Breast epithelium (tissue), 3 donors: ENCODE measurements around the gene ASB12.

Experiments used
- POLR2A ChIP-seq: fragments of 450-650 bp; IDR thresholded peaks from one replicate; pipeline ENCODE4 v1.6.1; 2016; ENCODE audit warnings: antibody characterized with exemption, mild to moderate bottlenecking, moderate library complexity
- POLR2AphosphoS5 ChIP-seq, 3 donors: sonication (generic); formaldehyde crosslinking; IDR thresholded peaks; one replicate each; pipeline ENCODE4 v1.6.1; 2017; ENCODE audit warnings: antibody characterized with exemption in 3 of 3
- TF ChIP-seq, protein P1 (sequence below), 3 donors: fragments of 450-650 bp; IDR thresholded peaks; one replicate each; pipeline ENCODE4 v1.5.1; 2016 to 2017; ENCODE audit warnings: antibody characterized with exemption in 3 of 3, mild to moderate bottlenecking in 3 of 3, moderate library complexity in 3 of 3

DNA sequence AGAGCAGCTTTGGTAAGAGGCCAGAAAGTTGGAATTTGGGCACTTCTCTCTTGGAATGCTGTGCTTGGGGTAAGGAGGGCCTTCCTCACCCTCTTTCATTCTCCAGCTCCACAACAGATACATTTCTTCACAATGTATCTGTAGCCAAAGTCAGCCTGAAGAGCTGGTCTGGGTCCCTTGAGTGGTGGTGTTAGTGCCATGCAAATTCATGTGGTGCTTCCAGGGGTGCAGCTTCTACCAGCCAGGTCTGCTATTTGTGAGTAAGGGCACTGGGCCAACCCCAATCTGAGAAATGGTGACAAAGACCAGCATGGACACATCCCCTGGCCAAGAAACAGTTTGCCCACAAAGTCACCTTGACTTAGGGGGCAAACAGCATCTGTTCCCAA lies 42.7 kb downstream of the ASB12 start:
- TF ChIP-seq POLR2A, result no peak
- TF ChIP-seq, protein P1, sequence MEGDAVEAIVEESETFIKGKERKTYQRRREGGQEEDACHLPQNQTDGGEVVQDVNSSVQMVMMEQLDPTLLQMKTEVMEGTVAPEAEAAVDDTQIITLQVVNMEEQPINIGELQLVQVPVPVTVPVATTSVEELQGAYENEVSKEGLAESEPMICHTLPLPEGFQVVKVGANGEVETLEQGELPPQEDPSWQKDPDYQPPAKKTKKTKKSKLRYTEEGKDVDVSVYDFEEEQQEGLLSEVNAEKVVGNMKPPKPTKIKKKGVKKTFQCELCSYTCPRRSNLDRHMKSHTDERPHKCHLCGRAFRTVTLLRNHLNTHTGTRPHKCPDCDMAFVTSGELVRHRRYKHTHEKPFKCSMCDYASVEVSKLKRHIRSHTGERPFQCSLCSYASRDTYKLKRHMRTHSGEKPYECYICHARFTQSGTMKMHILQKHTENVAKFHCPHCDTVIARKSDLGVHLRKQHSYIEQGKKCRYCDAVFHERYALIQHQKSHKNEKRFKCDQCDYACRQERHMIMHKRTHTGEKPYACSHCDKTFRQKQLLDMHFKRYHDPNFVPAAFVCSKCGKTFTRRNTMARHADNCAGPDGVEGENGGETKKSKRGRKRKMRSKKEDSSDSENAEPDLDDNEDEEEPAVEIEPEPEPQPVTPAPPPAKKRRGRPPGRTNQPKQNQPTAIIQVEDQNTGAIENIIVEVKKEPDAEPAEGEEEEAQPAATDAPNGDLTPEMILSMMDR (IDR thresholded peaks at IDR 0.05), result no peak
- no peak for TF ChIP-seq POLR2AphosphoS5 (IDR thresholded peaks at IDR 0.05)
